ENCODE measurements around the gene SMAD2.

- TF ChIP-seq CTCF (IDR thresholded peaks at IDR 0.05): no peak
- TF ChIP-seq POLR2A (IDR thresholded peaks at IDR 0.05): no peak
Measured at GRCh38 chr18:47798366-47798765, 132.1 kb downstream of the SMAD2 start.

Data from adrenal gland (tissue), 5 donors.